Gastroesophageal sphincter (tissue), 3 donors: ENCODE results near the gene OTOG.

Experiments
- EP300 ChIP-seq: sonication (generic); formaldehyde crosslinking; IDR thresholded peaks from one replicate; pipeline ENCODE4 v1.6.1; 2017; ENCODE audit warnings: antibody characterized with exemption, mild to moderate bottlenecking
- POLR2A ChIP-seq, 2 donors: fragments of 450-650 bp; IDR thresholded peaks; one replicate each; pipeline ENCODE4 v1.6.1; 2017; ENCODE audit warnings: antibody characterized with exemption in 2 of 2, mild to moderate bottlenecking in 2 of 2, moderate library complexity in 1 of 2
- TF ChIP-seq, protein P1 (sequence below), 4 experiments: fragments of 200-600 bp in 2 of 4; fragments of 450-650 bp in 2 of 4; sonication (generic) in 1 of 4; IDR thresholded peaks; one replicate each; pipeline ENCODE4 v1.5.1; 2017 to 2019; ENCODE audit warnings: antibody characterized with exemption in 4 of 4, mild to moderate bottlenecking in 2 of 4, moderate library complexity in 2 of 4

- TF ChIP-seq, protein P1, sequence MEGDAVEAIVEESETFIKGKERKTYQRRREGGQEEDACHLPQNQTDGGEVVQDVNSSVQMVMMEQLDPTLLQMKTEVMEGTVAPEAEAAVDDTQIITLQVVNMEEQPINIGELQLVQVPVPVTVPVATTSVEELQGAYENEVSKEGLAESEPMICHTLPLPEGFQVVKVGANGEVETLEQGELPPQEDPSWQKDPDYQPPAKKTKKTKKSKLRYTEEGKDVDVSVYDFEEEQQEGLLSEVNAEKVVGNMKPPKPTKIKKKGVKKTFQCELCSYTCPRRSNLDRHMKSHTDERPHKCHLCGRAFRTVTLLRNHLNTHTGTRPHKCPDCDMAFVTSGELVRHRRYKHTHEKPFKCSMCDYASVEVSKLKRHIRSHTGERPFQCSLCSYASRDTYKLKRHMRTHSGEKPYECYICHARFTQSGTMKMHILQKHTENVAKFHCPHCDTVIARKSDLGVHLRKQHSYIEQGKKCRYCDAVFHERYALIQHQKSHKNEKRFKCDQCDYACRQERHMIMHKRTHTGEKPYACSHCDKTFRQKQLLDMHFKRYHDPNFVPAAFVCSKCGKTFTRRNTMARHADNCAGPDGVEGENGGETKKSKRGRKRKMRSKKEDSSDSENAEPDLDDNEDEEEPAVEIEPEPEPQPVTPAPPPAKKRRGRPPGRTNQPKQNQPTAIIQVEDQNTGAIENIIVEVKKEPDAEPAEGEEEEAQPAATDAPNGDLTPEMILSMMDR (IDR thresholded peaks at IDR 0.05) = no peak
- TF ChIP-seq EP300 (no peak), POLR2A (IDR thresholded peaks at IDR 0.05) (no peak)
Observed at GRCh38 chr11:17604201-17604914, 57.3 kb downstream of the OTOG start.
